HG03442 (cell line): ENCODE data around the gene RBM3.

Experiments used
- ATAC-seq: cut with Tn5 transposase; IDR thresholded peaks from one replicate; pipeline ENCODE4 v1.9.1; 2021; ENCODE audit warnings: mild to moderate bottlenecking, moderate library complexity; ENCODE audit not compliant: unreplicated experiment

The RBM3 gene

DNA sequence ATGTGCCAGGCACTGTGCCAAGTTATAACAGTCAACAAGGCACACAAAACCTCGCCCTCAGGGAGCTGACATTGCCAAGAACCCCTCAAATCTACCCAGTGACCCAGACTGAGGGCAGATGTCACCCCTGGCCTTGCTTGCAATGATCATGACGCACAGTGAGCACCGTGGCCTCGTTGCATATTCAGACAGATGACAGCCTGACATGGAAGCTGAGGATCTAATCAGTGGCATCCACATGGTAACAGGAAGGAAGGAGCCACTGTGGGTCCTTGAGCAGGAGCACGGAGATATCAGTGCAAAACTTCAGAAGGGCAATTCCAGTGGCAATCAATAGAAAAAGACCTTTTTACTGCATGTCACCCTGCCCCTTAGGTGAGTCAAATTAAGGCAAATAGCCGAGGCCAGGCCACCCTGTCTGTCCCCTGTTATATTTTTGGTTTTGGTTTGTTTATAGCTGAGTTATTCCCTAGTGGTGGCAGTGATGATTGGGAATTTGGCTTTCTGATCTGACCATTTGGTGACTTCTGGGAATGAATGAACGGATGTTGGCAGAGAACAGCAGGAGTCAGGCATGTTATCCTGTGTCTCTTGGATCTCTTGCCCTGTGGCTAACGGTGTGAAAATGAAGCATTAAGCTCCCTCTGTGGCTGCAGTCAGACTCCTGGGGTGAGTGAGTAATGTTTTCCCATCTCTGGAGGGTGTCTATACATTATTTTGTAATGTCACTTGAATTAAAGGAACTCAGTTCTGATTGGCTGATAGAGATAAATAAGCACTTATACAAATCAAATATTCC is 43.5 kb downstream of the RBM3 start:
- ATAC-seq, result no peak

DNA sequence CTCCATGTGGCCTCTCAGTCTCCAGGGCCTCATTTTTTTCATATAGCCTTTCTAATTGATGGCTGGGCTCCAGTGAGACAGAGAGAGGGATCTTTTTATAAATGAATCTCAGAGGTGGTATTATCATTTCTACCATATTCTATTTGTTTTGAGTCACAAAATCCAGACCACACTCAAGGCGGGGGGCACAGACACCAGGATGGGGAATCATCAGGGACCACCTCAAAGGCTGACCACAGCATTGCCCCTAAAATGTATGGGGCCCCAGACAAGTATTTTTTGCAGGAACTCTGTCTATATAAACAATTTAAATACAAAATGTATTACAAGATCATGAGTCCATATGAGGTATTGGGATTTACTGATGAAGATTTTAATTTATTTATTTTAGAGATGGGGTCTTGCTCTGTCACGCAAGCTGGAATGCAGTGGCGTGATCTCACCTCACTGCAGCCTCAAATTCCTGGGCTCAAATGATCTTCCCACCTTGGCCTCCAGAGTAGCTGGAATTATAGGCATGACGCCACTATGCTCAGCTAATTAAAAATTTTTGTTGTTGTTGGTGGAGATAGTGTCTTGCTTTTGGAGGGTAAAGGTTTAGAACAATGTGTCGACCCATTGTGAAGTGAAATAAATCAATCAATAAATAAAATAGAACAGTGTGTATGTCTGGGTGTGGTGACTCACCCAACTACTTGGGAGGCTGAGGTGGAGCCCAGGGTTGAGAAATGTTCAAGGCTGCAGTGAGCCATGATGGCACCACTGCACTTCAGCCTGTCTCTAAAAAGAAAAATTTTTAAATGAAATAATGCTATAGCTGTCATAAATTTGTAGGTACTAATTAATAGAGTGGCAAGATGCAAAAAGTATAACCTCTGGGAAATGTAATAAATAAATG is 52.4 kb downstream of the RBM3 start:
- no peak for ATAC-seq
